Body of pancreas (tissue), 4 donors: ENCODE measurements around the gene SPRED1. TPM values are rescaled to one million over a fixed set of nuclear protein-coding genes. Genes with fewer than 3 reads are reported as not detected.

Experiments used
- ATAC-seq: fragments of 150-250 bp; one replicate; pipeline ENCODE4 v1.9.1; 2016
- DNase-seq, 4 donors: peaks; one replicate each; pipeline ENCODE4 v3.0.0-alpha.2; 2019
- H3K27ac ChIP-seq, 4 donors: fragments of 200-600 bp; sonication (generic); 1 replicate in 3 of 4; 2 replicates in 1 of 4; pipeline versions ENCODE4 v1.5.1 to v1.6.1; 2016 to 2019; ENCODE audit warnings: mild to moderate bottlenecking in 1 of 4, mixed read lengths in 1 of 4, moderate library complexity in 1 of 4
- H3K27me3 ChIP-seq, 2 donors: fragments of 200-600 bp; sonication (generic); one replicate each; pipeline ENCODE4 v1.6.0; 2016; ENCODE audit warnings: mild to moderate bottlenecking in 1 of 2
- H3K36me3 ChIP-seq, 2 donors: fragments of 200-600 bp; sonication (generic); replicated peaks in 1 of 2; 2 replicates each; pipeline ENCODE4 v1.5.1; 2016; ENCODE audit warnings: low read depth in 2 of 2; ENCODE audit not compliant: insufficient read depth in 1 of 2
- H3K4me1 ChIP-seq: fragments of 200-600 bp; sonication (generic); one replicate; pipeline ENCODE4 v1.6.0; 2016
- H3K4me3 ChIP-seq, 2 donors: fragments of 200-600 bp; sonication (generic); 1 replicate in 1 of 2; 2 replicates in 1 of 2; pipeline ENCODE4 v1.5.1; 2016 to 2019
- H3K9me3 ChIP-seq, 3 donors: fragments of 200-600 bp; sonication (generic); 1 replicate in 2 of 3; 2 replicates in 1 of 3; pipeline ENCODE4 v1.5.1; 2016
- POLR2A ChIP-seq, 3 donors: fragments of 450-650 bp; IDR thresholded peaks; one replicate each; pipeline ENCODE4 v1.6.1; 2016; ENCODE audit warnings: antibody characterized with exemption in 3 of 3, mild to moderate bottlenecking in 2 of 3
- WGBS, 2 donors: methylation state at CpG; one replicate each; pipeline ENCODE4 v1.1.5; 2017; 5-methylcytosine and 5-hydroxymethylcytosine counted together
- intact Hi-C: fragments of 100-400 bp; cut with DNase I; formaldehyde crosslinking; loops from one replicate; pipeline ENCODE4 v1.15.1; 2023
- total RNA-seq, 2 donors: library from RNA; depleted of rRNA; stranded (reverse); fragments of >200 nt; gene quantifications; one replicate each; pipeline ENCODE4 v1.1.0, GENCODE V29; 2016
- TF ChIP-seq, protein P1 (sequence below), 7 experiments: fragments of 450-650 bp in 4 of 7; fragments of 200-600 bp in 3 of 7; sonication (generic) in 3 of 7; IDR thresholded peaks; one replicate each; pipeline ENCODE4 v1.5.1; 2016 to 2019; ENCODE audit warnings: antibody characterized with exemption in 7 of 7

SPRED1 gene
- total RNA-seq, 2 donors from 2014 or later, result 11.7 to 12.9 TPM

DNA sequence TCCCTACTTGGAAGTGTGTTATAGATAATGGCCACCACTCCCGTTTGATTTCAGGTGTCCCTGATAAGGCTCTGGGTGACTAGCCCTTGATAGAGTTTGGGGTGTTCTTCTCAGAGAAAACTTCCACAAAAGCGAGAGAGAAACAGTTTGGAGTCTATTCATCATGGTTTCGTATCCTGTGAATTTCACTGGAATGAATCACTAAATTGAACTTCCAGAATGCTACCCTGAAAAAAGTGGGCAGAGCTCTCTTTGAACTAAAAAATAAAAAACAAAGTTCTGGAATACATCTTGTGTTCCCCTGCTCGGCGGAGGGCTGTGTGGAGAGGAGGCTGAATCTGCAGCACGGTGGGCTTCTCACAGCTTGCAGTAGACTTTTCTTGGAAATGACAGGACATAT, 148.5 kb downstream of the SPRED1 start:
- WGBS, 2 donors, result 63 to 67% methylated on average over 6 of the region's 6 CpGs
- DNase-seq (no peak), ATAC-seq (no peak)
- no peak for TF ChIP-seq POLR2A (IDR thresholded peaks at IDR 0.05)
- TF ChIP-seq, protein P1, sequence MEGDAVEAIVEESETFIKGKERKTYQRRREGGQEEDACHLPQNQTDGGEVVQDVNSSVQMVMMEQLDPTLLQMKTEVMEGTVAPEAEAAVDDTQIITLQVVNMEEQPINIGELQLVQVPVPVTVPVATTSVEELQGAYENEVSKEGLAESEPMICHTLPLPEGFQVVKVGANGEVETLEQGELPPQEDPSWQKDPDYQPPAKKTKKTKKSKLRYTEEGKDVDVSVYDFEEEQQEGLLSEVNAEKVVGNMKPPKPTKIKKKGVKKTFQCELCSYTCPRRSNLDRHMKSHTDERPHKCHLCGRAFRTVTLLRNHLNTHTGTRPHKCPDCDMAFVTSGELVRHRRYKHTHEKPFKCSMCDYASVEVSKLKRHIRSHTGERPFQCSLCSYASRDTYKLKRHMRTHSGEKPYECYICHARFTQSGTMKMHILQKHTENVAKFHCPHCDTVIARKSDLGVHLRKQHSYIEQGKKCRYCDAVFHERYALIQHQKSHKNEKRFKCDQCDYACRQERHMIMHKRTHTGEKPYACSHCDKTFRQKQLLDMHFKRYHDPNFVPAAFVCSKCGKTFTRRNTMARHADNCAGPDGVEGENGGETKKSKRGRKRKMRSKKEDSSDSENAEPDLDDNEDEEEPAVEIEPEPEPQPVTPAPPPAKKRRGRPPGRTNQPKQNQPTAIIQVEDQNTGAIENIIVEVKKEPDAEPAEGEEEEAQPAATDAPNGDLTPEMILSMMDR (IDR thresholded peaks at IDR 0.05), result no peak
- Histone ChIP-seq H3K27me3 (no peaks in the 10 kb centered on the region), H3K27ac (no peak overlapping the region), H3K9me3 (no peaks in the 10 kb centered on the region), H3K4me3 (no peak overlapping the region), H3K4me1 (no peaks in the 10 kb centered on the region), H3K36me3 (no peaks in the 10 kb centered on the region)
- intact Hi-C loops, result no loop called here

DNA sequence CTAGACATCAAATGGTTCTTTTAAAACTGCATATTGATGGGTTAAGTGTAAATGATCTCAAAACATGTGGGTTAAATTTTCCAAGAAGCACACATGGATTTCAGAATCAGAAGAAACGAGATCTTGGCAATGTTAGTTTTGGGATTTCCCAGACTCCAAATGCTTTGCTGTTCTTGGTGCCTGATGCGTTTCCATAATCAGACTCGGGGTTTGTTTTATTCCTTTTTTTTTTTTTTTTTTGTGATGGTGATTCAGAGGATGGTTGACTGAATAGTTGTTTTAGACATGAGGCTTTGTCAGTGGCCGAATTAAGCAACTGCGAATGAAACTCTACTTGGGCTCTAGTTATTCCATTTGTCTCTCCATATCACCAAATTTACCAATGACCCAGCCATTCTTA, 149.1 kb downstream of the SPRED1 start:
- H3K9me3 ChIP-seq, result no peaks in the 10 kb centered on the region
- intact Hi-C loops, result no loop called here
- no peaks in the 10 kb centered on the region for H3K4me1 ChIP-seq
- TF ChIP-seq, protein P1 (IDR thresholded peaks at IDR 0.05), result no peak
- no peak for TF ChIP-seq POLR2A (IDR thresholded peaks at IDR 0.05)
- no peak for ATAC-seq
- H3K36me3 ChIP-seq, result no peaks in the 10 kb centered on the region
- 66 to 74% methylated on average over 5 of the region's 5 CpGs for WGBS, 2 donors
- H3K27ac ChIP-seq, result no peak overlapping the region
- H3K27me3 ChIP-seq, result no peaks in the 10 kb centered on the region
- DNase-seq, result no peak
- H3K4me3 ChIP-seq, result no peak overlapping the region

DNA sequence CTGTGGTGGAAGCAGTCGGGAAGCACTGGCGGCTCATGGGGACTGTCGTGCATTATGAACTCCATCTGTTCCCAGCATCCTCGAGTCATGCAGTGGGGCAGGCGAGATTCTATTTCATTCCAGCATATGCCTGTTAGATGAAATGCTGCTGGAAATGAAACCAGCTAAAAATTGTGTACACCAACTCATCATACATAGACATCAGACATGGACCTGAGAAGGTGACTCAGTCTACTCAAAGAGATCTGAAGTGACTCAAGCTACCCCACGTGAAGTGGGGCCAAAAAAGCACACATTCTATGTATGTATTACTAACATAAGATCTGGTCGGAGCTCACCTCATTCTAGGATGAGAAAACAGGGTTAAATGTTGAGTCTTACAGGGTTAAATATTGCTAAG, 153.8 kb downstream of the SPRED1 start:
- Histone ChIP-seq H3K9me3 (no peaks in the 10 kb centered on the region), H3K27ac (no peak overlapping the region), H3K4me3 (no peak overlapping the region), H3K4me1 (no peaks in the 10 kb centered on the region), H3K27me3 (no peaks in the 10 kb centered on the region), H3K36me3 (no peaks in the 10 kb centered on the region)
- no peak for DNase-seq
- 63 to 82% methylated on average over 6 to 7 of the region's 7 CpGs for WGBS, 2 donors
- intact Hi-C loops, result no loop called here
- ATAC-seq, result no peak
- TF ChIP-seq, protein P1 (IDR thresholded peaks at IDR 0.05), result no peak
- no peak for TF ChIP-seq POLR2A (IDR thresholded peaks at IDR 0.05)

Other genes starting within 250 kb of the SPRED1 start
- 1 to 10 TPM; 7.9 to 8.6 TPM for gene FAM98B, start 201.3 kb downstream of the SPRED1 start, total RNA-seq